NAMALWA (cell line): ENCODE results near the gene ATF7IP2.

Experiments used
- DNase-seq: peaks from one replicate; pipeline ENCODE4 v3.0.0-alpha.2; 2015; ENCODE audit warnings: low spot score

The ATF7IP2 gene

DNA sequence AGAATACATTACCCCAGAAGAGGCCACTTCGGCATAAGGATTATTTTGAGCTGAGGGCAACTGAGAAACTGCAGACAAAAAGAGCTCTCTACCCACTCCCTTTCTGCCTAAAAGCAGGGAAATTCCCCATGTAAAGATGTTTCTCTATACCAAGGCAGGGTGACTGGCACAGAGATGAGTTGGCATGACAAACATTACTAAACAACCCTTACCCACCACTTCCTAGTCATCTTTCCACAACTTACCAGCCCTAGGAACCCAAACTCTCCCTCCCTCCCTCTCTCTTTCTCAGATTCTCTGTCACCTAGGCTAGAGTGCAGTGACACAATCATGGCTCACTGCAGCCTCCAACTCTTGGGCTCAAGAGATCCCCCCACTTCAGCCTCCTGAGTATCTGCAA lies 126.0 kb downstream of the ATF7IP2 start:
- no peak for DNase-seq

GRCh38 chr16:10514369-10515055 lies 128.7 kb downstream of the ATF7IP2 start:
- peak; percentile 75 for DNase-seq

GRCh38 chr16:10517868-10518267 lies 132.0 kb downstream of the ATF7IP2 start:
- no peak for DNase-seq

DNA sequence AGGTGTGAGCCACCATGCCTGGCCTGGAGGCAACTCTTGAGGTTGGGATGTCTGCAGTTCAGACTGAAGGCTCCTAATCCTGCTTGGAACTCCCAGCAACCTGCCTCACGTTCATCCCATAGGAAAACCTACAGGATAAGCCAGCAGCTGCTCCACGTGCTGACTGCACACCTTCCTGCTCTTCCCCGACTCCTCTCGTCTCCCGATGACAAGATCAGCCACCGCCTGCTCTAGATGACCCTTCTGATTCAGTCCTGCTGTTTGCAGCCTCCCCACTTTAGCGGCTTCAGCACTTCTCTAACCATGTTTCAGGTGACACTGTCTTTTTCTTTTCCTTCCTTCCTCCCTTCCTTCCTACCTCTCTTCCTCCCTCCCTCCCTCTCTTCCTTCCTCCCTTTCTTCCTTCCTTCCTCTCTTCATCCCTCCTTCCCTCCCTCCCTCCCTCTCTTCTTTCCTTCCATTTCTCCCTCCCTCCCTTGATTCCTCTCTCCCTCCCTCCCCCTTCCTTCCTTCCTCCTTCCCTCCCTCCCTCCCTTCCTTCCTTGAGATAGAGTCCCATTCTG lies 132.7 kb downstream of the ATF7IP2 start:
- DNase-seq: no peak

- no peak for DNase-seq
Observed at GRCh38 chr16:10519297-10519696, 133.4 kb downstream of the ATF7IP2 start.

- DNase-seq: no peak
Observed at GRCh38 chr16:10519929-10520868, 134.3 kb downstream of the ATF7IP2 start.

DNA sequence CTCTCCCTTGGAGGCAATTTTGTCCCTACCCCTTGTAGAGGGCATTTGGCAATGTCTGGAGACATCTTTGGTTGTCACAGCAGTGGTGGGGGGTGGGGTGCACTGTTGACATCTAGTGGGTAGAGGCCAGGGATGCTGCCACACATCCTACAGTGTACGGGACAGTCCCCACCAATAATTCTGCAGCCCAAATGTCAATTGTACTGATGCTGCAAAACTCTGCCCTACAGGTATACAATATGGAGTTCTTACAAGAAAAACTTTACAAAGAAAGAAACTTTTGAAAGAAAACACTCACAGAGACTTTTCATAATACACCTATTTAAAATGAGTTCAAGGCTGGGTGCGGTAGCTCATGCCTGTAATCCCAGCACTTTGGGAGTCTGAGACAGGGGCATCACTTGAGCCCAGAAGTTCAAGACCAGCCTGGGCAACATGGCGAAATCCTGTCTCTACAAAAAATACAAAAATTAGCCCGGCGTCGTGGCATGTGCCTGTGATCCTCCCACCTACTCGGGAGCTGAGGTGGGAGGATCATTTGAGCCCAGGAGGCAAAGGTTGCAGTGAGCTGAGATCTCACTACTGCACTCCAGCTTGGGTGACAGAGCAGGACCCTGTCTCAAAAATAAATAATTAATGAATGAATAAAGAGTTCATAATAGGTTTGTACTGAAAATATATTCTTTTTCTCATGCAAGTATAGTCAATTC lies 135.2 kb downstream of the ATF7IP2 start:
- no peak for DNase-seq

GRCh38 chr16:10521681-10522274 lies 135.9 kb downstream of the ATF7IP2 start:
- peak; percentile 76 for DNase-seq

GRCh38 chr16:10522966-10523365 lies 137.1 kb downstream of the ATF7IP2 start:
- DNase-seq: no peak

GRCh38 chr16:10525214-10525825 lies 139.5 kb downstream of the ATF7IP2 start:
- no peak for DNase-seq

DNA sequence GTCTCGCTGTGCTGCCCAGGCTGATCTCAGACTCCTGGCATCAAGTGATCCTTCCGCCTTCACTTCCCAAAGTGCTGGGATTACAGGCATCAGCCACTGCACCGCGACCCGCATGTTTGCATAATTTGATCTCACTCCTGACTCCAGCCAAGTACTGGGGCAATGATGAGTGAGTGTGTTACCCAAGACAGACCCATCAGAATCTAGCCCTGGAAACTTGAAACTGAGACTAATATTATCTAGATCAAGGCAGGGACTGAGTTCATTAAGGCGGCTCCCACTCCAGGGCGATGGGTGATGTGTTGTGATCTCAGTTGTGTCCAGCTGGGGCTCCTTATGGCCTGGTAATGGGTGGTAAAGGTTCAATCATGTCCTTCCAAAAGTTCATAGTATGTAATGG lies 141.1 kb downstream of the ATF7IP2 start:
- no peak for DNase-seq

DNA sequence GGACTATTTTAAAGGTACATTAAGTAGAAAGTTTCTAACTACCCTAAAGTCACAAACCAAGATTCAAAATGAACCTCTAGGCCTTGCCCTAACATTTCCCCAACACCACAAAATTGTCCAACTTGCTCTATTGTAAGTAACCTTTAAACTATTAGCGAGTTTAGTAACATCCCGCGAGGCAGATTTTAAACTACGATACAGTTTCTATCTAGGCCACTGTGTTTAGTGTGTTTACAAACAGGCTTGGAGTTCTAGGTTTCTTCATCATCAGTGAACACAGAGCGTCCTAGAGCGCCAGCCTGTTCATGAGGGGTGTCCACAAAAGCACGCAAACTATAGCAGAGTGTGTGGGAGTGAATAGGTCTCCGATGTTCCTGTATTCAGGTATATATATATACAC lies 142.8 kb downstream of the ATF7IP2 start:
- DNase-seq: no peak

DNA sequence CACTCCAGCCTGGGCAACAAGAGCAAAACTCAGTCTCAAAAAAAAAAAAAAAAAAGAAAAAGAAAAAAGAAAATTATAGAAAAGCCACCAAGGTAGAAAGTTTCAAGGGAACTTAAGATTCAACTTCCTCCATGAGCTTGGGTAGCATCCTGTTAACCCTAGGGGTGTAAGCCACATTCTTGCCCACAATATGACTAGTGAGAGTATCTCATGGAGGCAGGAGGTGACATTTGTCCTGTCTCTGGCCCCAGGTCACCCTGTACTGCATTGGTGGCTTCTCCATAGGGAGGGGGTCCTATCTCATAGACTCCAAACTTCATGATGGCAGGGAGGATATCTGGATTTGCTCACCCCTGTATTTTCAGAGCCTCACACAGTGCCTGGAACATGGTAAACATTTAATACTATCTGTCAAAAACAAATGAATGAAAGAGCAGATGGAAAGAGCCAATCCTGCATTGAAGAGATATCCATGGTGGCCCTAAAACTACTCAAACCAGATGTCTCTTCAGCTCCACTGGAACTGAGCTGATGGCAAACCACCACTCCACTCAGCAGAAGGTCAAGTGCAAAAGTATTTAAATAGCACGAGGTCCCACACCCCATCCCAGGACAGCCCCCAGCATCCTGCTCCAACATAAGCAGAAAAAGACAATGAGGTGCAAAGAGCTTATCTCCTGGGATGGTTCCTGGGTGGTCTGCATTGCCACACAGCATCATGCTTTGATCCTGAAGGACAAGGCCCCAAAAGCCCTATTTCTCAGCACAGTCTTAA lies 144.2 kb downstream of the ATF7IP2 start:
- no peak for DNase-seq

DNA sequence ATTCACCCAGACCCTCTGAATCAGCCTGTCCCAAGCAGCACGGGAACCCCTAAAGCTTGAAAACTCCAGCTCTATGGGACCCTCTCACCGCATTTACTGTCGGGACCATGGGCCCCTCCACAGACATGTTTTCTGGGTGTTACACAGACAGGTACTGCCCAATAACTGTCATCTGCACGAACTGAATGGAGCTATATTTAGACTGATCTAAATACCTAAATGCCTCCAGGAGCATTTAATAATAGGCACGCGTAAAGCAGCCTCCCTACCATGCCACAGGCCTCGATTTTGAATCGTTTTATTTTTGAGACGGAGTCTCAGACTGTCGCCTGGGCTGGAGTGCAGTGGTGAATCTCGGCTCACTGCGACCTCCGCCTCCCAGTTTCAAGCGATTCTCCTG lies 144.8 kb downstream of the ATF7IP2 start:
- no peak for DNase-seq

GRCh38 chr16:10531582-10531981 lies 145.7 kb downstream of the ATF7IP2 start:
- no peak for DNase-seq
